AG04450 (cell line): Measurements from ENCODE around the gene CC2D1B. TPM values are rescaled to one million over a fixed set of nuclear protein-coding genes. Genes with fewer than 3 reads are reported as not detected.

Experiments
- CTCF ChIA-PET: fragments of 300-600, 350-600 bp; formaldehyde crosslinking; extraction: SDS; loops from one replicate; lab custom pipeline; 2022; ENCODE audit warnings: antibody characterized with exemption, inconsistent platforms; lab: Charles Lee
- POLR2A ChIA-PET: fragments of 350-600 bp; formaldehyde crosslinking; extraction: SDS; loops from one replicate; lab custom pipeline; 2021; ENCODE audit warnings: antibody characterized with exemption, inconsistent platforms; lab: Yijun Ruan, JAX
- DNase-seq: peaks from one replicate; pipeline ENCODE4 v3.0.0-alpha.2; 2011; ENCODE audit warnings: low read depth, low spot score
- H3K27ac ChIP-seq: one replicate; pipeline ENCODE4 v1.5.1; 2012; ENCODE audit warnings: low read depth, low read length, control low read depth
- H3K27me3 ChIP-seq: one replicate; pipeline ENCODE4 v1.6.0; 2012; ENCODE audit warnings: low read length; ENCODE audit not compliant: control insufficient read depth, insufficient read depth
- H3K4me3 ChIP-seq: 2 replicates; pipeline ENCODE4 v1.5.1; 2011; ENCODE audit warnings: mild to moderate bottlenecking, low read depth, low read length, control low read depth
- H3K9me3 ChIP-seq: 2 replicates; pipeline ENCODE4 v1.5.1; 2012; ENCODE audit warnings: low read length; ENCODE audit not compliant: control insufficient read depth, insufficient read depth
- CTCF ChIP-seq: IDR thresholded peaks from 2 replicates; pipeline ENCODE4 v1.5.1; 2011; ENCODE audit warnings: low read depth, low read length, control low read depth, inconsistent platforms
- polyA plus RNA-seq: library from polyadenylated mRNA; depleted of rRNA; stranded (reverse); fragments of >200 nt; gene quantifications from 2 replicates; pipeline ENCODE4 v1.2.3, GENCODE V29; 2011; rRNA removed

The CC2D1B gene
- polyA plus RNA-seq, 1 experiment = 9.7 TPM

DNA sequence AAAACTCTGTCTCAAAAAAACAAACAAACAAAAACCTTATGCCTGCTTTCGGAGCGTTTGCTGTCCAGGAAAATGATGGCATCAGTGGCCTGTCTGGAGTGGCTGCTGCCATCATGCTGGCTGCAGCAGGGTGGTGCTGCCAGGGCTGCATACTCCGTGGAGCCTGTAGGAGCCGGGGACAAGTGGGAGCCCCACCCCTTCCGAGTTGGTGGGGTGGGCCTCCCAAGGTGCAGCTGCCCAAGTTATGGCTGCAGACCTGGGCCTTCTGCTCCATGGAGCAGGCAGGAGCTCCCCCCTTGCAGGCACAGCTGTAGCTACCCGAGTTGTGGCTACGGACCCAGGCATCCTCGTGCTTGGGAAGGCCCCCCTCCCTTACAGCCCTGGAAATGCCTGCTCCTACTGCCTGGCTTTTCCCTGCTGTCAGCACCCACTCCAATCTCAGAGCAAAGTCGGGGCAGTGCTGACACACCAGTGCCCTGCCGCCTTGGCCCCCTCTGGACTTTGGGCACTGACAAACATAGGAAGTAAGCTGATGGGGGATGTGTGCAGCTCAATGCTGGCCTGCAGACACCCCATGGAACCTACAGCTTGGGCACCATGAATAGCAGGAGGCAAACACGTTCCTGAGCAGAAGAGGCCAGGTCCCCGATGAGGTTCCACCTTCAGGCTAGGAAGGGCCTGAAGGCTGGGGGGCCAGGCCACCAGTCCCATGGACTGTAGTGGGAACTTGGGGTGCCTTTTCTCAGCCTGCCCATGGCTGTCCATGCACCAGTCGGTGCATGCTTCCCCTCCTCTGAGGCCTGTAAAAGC, 60.4 kb downstream of the CC2D1B start:
- ChIA-PET CTCF (interaction anchor here (1.1 kb wide), 1 partner anchor 8 kb away, joined by 5 read pairs; no protein-coding TSS in a partner anchor), POLR2A (interaction anchor here (0.6 kb wide), 1 partner anchor 120 kb away, joined by 3 read pairs; no protein-coding TSS in a partner anchor)
- DNase-seq = no peak
- no peak for TF ChIP-seq CTCF
- H3K27ac ChIP-seq = no peak overlapping the region
- no peaks in the 10 kb centered on the region for H3K27me3 ChIP-seq
- H3K4me3 ChIP-seq = no peak overlapping the region
- H3K9me3 ChIP-seq = no peaks in the 10 kb centered on the region

Other genes starting within 250 kb of the CC2D1B start
- gene ZFYVE9, start 224.1 kb downstream of the CC2D1B start, polyA plus RNA-seq = 19.7 and 20.7 TPM in 2 replicates
- 2.1 and 2.3 TPM in 2 replicates for gene ORC1, start 38.2 kb upstream of the CC2D1B start, polyA plus RNA-seq
- gene PRPF38A, start 38.4 kb upstream of the CC2D1B start, polyA plus RNA-seq = 23.5 and 26.7 TPM in 2 replicates
- 29.3 and 30.0 TPM in 2 replicates for gene TUT4, start 186.9 kb upstream of the CC2D1B start, polyA plus RNA-seq
- gene GPX7, start 236.2 kb upstream of the CC2D1B start, polyA plus RNA-seq = 14.1 and 16.9 TPM in 2 replicates